Cardiac muscle cell (in vitro differentiated cells and primary cell): ENCODE results near the gene NOVA1. TPM values are rescaled to one million over a fixed set of nuclear protein-coding genes. Genes with fewer than 3 reads are reported as not detected.
A peak's percentile ranks its signal among the peaks of the same experiment; 100 is the strongest.

ENCODE experiments used
- DNase-seq, 2 donors: peaks; one replicate each; pipeline versions ENCODE4 v3.0.0 to v3.0.0-alpha.2; 2010 to 2017; ENCODE audit warnings: low read depth in 1 of 2, low spot score in 1 of 2
- H3K27ac ChIP-seq: fragments of 200-600 bp; sonication (generic); 2 replicates; pipeline ENCODE4 v1.5.1; 2016
- H3K27me3 ChIP-seq: fragments of 200-600 bp; sonication (generic); 2 replicates; pipeline ENCODE4 v1.6.0; 2016; ENCODE audit warnings: control low read depth
- H3K36me3 ChIP-seq: fragments of 200-600 bp; sonication (generic); 2 replicates; pipeline ENCODE4 v1.5.1; 2016; ENCODE audit warnings: control low read depth
- H3K4me1 ChIP-seq: fragments of 200-600 bp; sonication (generic); 2 replicates; pipeline ENCODE4 v1.8.1; 2017; ENCODE audit warnings: low read depth, mild to moderate bottlenecking, mixed run types
- H3K4me3 ChIP-seq: fragments of 200-600 bp; sonication (generic); 2 replicates; pipeline ENCODE4 v1.5.1; 2016; ENCODE audit warnings: mild to moderate bottlenecking
- H3K9me3 ChIP-seq: fragments of 200-600 bp; sonication (generic); 2 replicates; pipeline ENCODE4 v1.5.1; 2017; ENCODE audit warnings: low read depth, mild to moderate bottlenecking, control low read depth
- polyA plus RNA-seq: library from polyadenylated mRNA; unstranded; fragments of >200 nt; fragmentation: Nextera tagmentation; extraction: Ambion mirVana; gene quantifications from 2 replicates; pipeline ENCODE4 v1.2.1, GENCODE V29; 2016
- total RNA-seq: library from RNA; depleted of rRNA; stranded (reverse); fragments of >200 nt; gene quantifications from 2 replicates; pipeline ENCODE4 v1.2.3, GENCODE V29; 2016
- TF ChIP-seq, protein P1 (sequence below): IDR thresholded peaks from 2 replicates; pipeline ENCODE4 v1.5.1; 2012; ENCODE audit warnings: low read depth, mild to moderate bottlenecking, low read length

The NOVA1 gene
- total and polyA plus RNA-seq, 2 experiments from 2014 or later: 11.1 TPM

- peak; percentile 21 to 46 for DNase-seq
- H3K27me3 ChIP-seq: peaks cover 3% of the 10 kb centered on the region
- H3K27ac ChIP-seq: no peak overlapping the region
- no peaks in the 10 kb centered on the region for H3K9me3 ChIP-seq
- H3K36me3 ChIP-seq: no peaks in the 10 kb centered on the region
- TF ChIP-seq, protein P1, sequence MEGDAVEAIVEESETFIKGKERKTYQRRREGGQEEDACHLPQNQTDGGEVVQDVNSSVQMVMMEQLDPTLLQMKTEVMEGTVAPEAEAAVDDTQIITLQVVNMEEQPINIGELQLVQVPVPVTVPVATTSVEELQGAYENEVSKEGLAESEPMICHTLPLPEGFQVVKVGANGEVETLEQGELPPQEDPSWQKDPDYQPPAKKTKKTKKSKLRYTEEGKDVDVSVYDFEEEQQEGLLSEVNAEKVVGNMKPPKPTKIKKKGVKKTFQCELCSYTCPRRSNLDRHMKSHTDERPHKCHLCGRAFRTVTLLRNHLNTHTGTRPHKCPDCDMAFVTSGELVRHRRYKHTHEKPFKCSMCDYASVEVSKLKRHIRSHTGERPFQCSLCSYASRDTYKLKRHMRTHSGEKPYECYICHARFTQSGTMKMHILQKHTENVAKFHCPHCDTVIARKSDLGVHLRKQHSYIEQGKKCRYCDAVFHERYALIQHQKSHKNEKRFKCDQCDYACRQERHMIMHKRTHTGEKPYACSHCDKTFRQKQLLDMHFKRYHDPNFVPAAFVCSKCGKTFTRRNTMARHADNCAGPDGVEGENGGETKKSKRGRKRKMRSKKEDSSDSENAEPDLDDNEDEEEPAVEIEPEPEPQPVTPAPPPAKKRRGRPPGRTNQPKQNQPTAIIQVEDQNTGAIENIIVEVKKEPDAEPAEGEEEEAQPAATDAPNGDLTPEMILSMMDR: no peak
- H3K4me1 ChIP-seq: peaks cover 9% of the 10 kb centered on the region
- H3K4me3 ChIP-seq: peak overlapping the region; percentile 97
Observed at GRCh38 chr14:26597071-26597588, 703 bp downstream of the NOVA1 start.

GRCh38 chr14:26596543-26597061, 1.2 kb downstream of the NOVA1 start:
- H3K36me3 ChIP-seq: no peaks in the 10 kb centered on the region
- H3K4me1 ChIP-seq: peaks cover 9% of the 10 kb centered on the region
- H3K4me3 ChIP-seq: peak overlapping the region; percentile 97
- peak; percentile 20 to 41 for DNase-seq
- H3K27me3 ChIP-seq: peaks cover 3% of the 10 kb centered on the region
- no peaks in the 10 kb centered on the region for H3K9me3 ChIP-seq
- no peak overlapping the region for H3K27ac ChIP-seq
- TF ChIP-seq, protein P1: no peak

DNA sequence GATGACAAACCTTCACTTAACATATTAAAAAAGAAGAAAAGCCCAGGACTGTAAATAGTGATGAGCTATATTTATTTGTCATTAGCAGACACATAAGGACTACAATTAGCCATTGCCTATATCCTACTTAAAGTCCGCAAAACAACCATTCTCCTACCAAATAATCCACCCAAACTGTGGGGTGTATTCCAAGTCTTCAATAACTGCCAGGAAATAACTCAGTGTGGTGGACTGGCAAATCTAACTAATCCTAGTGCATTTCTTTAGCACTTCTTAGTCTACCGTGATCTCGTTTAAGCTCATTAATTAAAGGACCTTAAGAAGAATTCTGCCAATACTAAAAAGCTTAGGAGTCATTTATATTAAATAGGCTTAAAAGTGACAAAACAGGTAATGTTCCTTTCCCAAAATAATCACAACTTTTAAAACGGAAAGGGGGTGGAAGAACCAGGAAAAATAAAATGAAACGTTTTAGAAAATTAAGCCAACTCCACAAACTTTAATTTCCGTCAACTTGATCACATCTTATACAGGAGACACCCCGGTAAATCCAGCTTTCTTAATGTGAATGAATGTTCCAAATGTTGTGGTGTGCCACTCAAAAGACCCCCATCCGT, 1.8 kb downstream of the NOVA1 start:
- peak overlapping the region; percentile 97 for H3K4me3 ChIP-seq
- H3K9me3 ChIP-seq: no peaks in the 10 kb centered on the region
- no peak overlapping the region for H3K27ac ChIP-seq
- DNase-seq: peak in 1 of 2 donors; percentile 10
- H3K4me1 ChIP-seq: peaks cover 9% of the 10 kb centered on the region
- TF ChIP-seq, protein P1: no peak
- H3K27me3 ChIP-seq: peaks cover 3% of the 10 kb centered on the region
- no peaks in the 10 kb centered on the region for H3K36me3 ChIP-seq

- H3K4me3 ChIP-seq: peak overlapping the region; percentile 3
- TF ChIP-seq, protein P1: no peak
- no peak overlapping the region for H3K27ac ChIP-seq
- no peaks in the 10 kb centered on the region for H3K9me3 ChIP-seq
- H3K27me3 ChIP-seq: no peaks in the 10 kb centered on the region
- no peak for DNase-seq
- peaks cover 9% of the 10 kb centered on the region for H3K4me1 ChIP-seq
- H3K36me3 ChIP-seq: no peaks in the 10 kb centered on the region
Observed at GRCh38 chr14:26594756-26595545, 2.9 kb downstream of the NOVA1 start.

- Histone ChIP-seq H3K4me3 (no peak overlapping the region), H3K4me1 (peaks cover 9% of the 10 kb centered on the region), H3K9me3 (no peaks in the 10 kb centered on the region), H3K27me3 (no peaks in the 10 kb centered on the region), H3K36me3 (no peaks in the 10 kb centered on the region), H3K27ac (no peak overlapping the region)
- TF ChIP-seq, protein P1: no peak
- no peak for DNase-seq
Observed at GRCh38 chr14:26594148-26594547, 3.7 kb downstream of the NOVA1 start.
